HG02885 (cell line): Measurements from ENCODE around the gene TYW1B.
"Not testable (repeated sequence)": the region's sequence is repeated elsewhere in the genome, so short reads cannot be mapped to it uniquely, and the experiment has no call there.

Experiments
- ATAC-seq: cut with Tn5 transposase; IDR thresholded peaks from one replicate; pipeline ENCODE4 v1.9.1; 2021; ENCODE audit warnings: mild to moderate bottlenecking; ENCODE audit not compliant: unreplicated experiment, poor library complexity

Gene TYW1B

DNA sequence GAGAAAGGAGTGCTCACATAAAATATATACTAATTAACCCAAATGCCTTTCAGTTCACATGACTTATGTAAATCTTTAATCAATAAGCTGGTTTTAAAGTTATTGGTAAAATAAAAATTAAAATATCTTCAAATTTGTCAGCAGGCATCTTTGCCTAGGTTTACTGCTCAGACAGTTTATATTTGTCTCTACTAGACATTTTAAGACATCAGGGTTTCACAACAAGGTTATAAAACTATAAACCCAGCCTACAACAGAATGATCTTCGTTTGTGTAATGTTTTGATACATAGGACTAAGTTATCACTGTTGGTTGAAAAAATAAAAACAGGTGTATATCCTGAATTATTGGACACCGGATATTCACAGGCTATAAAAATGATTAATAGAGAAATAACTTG lies 67.4 kb downstream of the TYW1B start:
- no peak for ATAC-seq

DNA sequence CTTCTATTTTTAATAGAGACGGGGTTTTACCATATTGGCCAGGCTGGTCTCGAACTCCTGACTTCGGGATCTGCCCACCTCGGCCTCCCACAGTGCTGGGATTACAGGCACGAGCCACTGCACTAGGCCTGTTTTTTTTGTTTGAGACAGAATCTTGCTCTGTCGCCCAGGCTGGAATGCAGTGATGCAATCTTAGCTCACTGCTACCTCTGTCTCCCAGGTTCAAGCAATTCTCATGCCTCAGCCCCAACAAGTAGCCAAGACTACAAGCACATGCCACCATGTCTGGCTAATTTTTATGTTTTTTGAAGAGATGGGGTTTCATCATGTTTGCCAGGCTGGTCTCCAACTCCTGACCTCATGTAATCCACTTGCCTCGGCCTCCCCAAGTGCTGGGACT lies 73.7 kb downstream of the TYW1B start:
- no peak for ATAC-seq

DNA sequence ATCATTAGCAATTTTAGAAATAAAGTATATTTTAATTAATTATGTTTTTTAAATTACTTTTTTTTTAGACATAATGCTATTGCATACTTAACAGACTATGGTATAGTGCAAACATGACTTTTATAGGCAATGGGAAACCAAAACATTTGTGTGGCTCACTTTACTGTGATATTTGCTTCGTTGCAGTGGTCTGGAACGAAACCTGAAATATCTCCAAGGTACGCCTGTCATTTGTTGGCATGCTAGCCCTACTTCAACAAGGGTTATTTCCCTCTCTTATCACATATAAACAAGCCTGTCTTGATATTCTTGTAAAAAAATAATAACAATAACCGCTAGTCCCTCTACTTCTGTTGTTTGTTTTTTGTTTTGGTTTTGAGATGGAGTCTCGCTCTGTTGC lies 74.2 kb downstream of the TYW1B start:
- no peak for ATAC-seq

DNA sequence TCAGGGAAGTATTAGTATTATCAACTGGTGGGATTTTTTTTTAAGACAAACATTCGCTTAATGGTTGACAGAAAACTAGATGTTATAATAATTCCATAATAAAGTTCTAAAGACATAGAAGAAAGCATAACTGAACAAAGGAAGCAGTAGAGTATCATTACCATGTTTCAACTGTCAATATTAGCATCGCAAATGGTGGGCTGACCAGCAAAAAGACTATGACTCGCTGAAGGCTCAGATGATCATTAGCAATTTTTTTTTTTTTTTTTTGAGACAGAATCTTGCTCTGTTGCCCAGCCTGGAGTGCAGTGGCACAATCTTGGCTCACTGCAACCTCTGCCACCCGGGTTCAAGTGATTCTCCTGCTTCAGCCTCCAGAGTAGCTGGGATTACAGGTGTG lies 74.8 kb downstream of the TYW1B start:
- ATAC-seq = not testable (repeated sequence)

DNA sequence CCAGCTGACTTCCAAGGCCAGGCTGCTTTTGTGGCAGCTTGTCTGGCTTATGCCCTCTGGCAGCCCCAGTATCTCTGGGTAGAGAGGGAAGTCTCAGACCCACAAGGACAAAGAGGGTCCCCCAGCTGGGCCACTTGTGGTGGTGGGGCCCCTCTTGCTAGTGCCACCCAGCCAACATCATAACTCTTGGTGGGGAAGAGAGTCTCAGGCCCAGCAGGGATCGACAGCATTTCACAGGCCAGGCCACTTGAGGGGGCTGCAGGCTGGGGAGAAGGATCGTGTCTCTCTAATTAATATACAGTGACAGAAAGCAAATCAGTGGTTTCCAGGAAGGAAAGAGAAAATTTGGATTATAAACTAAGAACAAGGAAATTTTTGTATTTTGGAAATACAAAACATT lies 76.0 kb downstream of the TYW1B start:
- no peak for ATAC-seq

DNA sequence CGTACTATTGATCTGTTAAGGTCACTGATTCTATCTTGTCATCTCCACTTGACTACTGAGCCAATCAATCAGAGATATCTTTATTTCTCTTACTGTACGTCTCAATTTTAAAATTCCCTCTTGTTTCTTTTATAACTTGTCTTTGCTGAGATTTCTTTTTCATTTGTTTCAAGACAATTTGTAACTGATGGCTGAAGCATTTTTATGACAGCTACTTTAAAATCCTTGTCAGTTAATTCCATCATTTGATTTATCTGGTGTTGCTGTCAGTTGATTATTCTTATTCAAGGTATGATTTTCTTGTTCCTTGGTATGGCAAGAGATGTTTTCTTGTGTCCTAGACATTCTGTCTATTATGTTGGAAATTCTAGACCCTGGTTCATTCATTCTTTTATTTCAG lies 76.6 kb downstream of the TYW1B start:
- ATAC-seq = no peak

DNA sequence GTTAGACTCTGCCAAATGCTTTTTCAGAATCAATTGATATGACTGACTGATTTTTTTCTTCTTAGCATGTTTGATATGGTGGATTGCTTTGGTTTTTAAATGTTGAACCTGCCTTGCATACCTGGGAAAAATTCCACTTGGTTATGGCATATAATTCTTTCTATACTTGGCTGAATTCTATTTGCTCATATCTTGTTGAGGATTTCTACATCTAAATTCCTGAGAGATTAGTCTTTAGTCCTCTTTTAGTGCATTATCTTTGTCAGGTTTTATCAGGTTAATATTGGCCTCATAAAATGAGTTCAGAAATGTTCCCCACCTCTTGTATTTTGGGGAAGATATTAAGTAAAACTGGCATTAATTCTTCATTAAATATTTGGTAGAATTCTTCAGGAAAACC lies 79.4 kb downstream of the TYW1B start:
- not testable (repeated sequence) for ATAC-seq

DNA sequence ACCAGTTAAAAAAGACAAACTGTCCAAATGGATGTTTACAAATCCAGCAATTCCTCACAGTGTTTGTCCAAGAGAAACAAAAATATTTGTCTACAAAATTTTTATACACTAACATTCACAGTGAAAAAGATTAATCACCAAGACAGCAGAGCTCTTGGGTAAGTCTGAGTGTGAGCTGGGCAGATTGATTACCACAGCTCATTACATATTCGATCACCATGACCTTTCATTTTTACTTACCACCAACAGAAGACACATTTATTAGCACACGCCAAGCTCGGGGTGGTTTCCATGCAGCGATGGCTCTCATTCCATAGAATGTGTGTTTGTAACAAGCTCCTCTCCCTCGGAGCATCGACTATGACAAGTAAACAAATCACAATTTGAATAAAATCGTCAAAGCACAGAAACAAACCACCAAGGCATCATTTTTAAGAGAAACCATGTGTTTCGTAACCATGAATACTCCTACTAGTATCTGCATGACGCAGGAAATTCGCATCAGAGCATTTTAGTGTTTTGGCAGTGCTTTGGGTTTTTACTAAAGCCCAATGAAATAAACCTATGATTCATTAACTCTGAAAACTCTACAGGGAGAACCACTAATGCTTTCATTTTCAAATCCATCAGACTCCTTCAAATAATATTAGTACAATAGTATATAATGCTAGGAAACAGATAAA lies 83.6 kb downstream of the TYW1B start:
- ATAC-seq = peak; percentile 39

DNA sequence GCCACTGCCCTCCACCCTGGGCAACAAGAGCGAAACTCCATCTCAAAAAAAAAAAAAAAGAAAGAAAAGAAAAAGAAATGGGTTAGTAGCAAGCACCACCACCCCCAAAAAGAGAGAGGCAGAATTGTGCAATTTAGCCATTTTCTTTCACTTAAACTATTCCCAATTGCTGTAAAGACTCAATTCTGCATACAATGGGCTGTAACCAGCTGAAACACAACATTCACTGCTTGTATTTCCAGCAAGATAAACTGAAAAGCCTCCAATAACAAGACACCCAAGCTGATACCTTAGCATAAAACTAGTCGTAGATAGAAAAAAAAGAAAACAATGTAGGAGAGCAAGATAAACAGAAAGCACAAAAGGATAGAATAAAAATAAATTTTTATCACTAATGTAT lies 84.2 kb downstream of the TYW1B start:
- not testable (repeated sequence) for ATAC-seq

DNA sequence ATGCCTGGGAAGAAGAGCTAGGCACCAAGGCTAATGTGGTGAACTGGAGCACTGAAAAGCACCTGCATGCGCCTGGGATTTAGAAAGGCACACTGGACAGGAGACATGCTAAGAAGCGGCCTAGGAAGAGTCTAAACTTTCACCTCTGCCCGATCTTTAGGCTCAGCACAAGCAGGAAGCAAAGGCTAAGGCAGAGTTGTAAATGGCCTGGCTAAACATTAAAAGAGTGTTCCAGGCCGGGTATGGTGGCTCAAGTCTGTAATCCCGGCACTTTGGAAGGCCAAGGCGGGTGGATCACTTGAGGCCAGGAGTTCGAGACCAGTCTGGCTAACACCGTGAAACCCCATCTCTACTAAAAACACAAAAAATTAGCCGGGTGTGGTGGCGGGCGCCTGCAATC lies 88.3 kb downstream of the TYW1B start:
- ATAC-seq = not testable (repeated sequence)

DNA sequence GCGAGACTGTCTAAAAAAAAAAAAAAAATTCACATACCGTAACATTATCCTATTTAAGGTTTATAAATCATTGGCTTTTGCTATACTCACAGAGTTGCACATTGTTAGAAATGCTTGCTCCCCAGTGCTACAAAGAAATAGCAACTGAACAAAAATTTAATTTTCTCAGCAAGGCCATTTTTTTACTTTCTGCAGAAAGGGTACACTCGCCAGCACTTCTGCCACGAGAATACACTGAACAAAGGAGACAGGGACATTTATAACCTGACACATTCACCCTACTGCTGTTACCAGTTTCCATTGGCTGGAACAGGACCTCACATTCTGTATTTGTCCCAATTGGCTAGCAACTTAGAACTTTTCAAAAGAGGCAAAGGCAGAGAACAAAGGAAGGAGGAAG lies 92.1 kb downstream of the TYW1B start:
- ATAC-seq = not testable (repeated sequence)

DNA sequence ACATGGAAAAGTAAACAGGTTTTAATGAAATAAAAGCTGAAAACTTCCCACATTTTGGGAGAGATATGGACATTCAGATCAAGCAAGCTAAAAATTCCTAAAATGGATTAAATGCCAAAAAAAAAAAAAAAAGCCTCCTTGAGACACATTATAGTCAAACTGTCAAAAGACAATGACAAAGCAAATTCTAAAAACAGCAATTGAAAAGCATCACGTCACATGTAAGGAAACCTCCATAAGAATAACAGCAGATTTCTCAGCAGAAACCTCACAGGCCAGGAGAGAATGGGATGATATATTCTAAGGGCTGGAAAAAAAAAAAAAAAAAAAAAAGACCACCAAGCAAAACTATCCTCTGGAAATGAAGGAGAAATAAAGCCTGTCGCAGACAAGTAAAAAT lies 97.2 kb downstream of the TYW1B start:
- ATAC-seq = not testable (repeated sequence)

DNA sequence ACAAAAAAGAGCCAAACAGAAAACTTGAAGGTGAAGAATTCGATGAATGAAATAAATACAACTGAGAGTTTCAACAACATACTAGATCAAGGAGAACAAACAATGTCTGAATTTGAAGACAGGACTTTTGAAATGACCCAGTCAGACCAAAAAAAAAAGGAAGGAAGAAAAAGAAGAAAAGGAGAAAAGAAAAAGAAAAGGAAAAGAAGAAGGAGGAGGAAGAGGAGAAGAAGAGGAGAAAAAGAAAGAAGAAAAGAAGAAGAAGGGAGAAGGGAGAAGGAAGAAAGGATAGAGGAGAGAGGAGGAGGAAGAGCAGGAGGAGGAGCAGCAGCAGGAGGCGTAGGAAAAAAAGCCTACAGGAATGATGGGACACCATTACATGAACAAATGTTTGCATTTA lies 97.6 kb downstream of the TYW1B start:
- not testable (repeated sequence) for ATAC-seq

DNA sequence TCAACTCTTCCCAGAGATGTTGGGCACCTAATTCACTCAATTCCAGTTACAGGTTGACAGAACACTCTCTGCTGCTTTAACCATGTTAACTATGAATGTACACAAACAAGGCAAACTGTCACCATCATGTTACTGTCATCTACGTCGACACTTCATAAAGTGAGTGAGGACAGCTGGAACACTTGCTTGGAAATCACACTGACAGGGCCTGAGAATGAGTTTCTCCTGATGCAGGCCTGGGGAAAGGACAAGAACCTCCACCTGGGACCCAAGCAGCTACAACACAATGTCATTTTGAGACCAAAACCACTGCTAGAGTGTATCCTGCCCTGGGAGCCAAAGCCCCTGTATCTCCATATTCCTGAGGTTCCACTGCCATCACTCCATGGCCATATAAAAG lies 98.9 kb downstream of the TYW1B start:
- ATAC-seq = not testable (repeated sequence)

DNA sequence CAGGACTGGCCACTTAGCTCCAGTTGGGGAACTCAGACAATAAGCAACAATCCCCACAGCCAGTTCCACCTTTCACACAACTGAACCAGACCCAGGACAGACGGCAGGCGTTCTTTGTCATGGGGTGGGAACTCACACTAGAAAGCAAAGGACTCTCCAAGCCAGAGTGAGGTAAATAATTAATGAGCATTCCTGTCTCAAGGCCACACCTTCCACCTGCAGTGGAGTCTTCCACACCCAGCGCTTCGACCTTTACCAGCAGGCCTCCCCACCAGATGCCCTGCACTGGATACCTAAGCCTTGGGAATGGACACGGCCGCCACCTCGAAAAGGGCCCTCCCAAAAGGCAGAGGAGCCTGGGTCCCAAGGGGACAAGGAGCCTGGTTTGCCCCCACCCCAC lies 105.3 kb downstream of the TYW1B start:
- not testable (repeated sequence) for ATAC-seq

DNA sequence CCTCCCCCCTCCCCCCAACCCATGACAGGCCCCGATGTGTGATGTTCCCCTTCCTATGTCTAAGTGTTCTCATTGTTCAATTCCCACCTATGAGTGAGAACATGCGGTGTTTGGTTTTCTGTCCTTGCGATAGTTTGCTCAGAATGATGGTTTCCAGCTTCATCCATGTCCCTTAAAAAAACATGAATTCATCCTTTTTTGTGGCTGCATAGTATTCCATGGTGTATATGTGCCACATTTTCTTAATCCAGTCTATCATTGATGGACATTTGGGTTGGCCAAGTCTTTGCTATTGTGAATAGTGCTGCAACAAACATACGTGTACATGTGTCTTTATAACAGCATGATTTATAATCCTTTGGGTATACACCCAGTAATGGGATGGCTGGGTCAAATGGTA lies 107.1 kb downstream of the TYW1B start:
- ATAC-seq = not testable (repeated sequence)

DNA sequence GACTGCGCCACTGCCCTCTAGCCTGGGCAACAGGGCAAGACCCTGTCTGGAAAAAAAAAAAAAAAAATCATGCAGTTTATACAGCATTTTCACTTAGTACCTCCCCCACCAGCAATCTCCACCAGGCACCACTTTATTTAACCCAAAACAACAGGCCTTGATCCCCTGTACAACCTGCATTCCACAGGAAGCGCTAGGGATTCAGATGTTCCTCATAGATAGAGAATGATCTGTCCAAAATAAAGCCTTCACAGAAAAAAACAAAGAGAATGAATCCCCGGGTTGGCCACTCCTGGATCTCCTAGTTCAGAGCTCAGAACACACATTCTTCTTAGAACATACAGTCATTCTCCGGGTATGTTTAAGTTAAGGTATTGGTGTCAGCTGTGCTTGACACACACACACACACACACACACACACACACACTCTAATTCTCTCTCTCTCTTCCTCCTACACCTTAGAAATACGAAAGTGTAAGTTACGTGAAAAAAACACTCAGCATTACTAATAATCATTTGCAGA lies 110.7 kb downstream of the TYW1B start:
- ATAC-seq = not testable (repeated sequence)

DNA sequence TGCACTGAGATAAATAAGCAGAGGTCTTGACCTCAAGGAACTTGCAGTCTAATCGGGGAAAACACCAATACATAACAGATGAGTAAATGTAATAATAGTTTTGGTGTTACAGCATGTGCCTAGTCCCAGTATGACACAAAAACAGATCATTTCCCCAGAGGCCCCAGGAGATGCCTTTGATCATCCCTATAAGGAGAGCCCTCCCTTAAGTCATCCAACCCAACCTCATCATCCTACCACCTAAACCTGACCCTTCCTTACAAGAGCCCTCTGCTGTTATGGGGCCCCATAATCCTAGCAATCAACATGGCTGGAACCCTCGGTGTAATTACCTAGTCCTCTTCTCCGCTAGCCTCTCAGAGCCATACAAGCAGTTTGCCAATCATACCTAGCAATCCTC lies 116.1 kb downstream of the TYW1B start:
- ATAC-seq = not testable (repeated sequence)

DNA sequence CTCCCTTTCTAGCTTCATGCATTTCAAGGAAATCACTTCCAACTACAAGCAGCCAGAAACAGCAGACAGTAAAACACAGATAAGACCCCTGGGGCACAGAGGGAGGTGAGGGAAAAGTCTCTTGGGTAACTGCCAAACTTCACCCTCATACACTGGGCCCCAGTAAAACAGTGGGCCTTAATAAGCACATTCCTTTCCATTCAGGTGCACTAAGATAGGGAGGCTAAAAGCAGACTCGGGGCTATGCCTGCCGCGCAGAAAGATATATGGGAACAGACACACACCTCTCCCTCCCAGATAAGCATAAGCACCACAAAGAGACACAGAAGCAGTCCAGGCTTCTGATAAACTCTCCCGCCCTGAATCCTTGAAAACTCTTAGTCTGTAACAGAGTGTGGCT lies 117.0 kb downstream of the TYW1B start:
- no peak for ATAC-seq

DNA sequence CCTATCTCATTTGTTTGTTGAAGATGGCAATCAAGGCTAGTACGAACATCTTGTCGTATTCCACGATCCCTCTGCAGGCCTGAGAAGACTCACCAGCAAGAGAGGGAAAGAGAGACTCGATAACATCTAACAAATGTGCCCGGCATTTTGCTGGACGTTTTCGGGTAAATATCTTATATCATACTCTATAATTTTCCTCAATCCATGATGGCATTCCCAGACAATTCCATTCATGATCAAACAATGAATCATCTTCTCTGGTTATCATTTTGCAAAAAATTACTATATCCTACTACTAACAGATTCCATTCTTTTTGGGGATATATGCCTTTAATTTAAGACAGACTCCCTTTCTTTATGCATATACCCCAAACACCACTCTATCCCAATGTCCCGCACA lies 118.1 kb downstream of the TYW1B start:
- no peak for ATAC-seq

DNA sequence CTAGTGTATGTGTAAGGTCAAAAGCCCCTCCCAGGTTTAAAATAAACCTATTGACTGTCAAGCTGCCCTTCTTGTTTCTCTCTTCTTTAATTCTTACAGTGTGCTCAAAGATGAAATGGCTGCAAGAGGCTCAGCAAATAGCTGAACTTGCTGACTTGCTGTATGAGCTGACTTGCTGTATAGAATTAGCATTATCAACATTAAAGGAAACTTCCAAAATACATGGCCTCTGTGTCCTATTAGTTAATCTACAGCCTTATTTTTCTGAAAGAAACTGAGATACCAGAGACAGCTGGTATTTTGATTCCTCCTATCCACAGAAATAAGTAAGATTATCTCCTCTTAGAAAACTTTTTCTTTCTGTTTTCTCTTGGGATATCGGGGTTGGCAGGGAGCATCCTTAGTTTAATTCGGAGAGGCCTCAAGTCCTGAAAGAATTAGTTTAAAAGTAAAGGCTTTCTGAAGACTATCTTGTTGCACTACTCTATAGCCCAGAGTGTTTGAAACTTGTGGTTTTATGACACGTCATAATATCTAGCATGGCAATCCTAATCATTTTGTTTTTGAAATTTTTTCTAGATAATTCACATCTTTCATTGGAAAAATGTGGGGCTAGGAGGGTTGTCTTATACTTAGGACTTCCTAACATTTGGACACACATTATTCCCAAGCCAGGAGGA lies 119.5 kb downstream of the TYW1B start:
- ATAC-seq = not testable (repeated sequence)

DNA sequence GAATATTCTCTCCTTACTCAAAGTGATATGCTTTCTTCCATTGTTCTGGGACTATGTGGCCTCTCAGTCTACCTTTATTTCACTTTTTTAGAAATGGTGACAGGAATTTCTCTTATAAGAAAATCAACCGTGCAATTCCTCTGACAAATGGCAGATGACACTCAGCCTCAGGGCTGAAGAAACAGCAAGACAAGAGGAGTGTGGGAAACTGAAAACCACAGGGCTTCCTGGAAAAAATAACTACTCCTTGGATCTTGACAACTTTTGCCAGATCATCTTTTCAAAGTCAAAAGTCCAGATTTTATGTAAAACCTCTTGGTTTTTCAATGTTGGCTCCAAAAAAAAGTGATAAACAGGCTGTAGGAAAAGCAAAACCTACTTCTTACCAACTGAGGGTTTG lies 121.5 kb downstream of the TYW1B start:
- no peak for ATAC-seq
